Measurements from ENCODE around the gene HSPE1. TPM values are rescaled to one million over a fixed set of nuclear protein-coding genes. Genes with fewer than 3 reads are reported as not detected.

Gene HSPE1
- total and polyA plus RNA-seq, 2 of the 8 experiments (the other 6 are each of a cell fraction or from before 2014, with no cell fraction given), result 206 to 377 TPM

- H4K8ac ChIP-seq (ENCODE audit: extremely low read depth, insufficient read depth, low read length), result no peak overlapping the region
- no peak overlapping the region for H3K9ac ChIP-seq (replicated peaks in 1 of 4; ENCODE audit: extremely low read depth in 1 of 4, low read depth in 3 of 4, low read length in 3 of 4)
- H2BK20ac ChIP-seq (ENCODE audit: low read length), result no peak overlapping the region
- peaks cover 0 to 30% of the 10 kb centered on the region in 2 experiments; a peak in 3 of 4 replicates for H3K79me2 ChIP-seq (ENCODE audit: control insufficient read depth in 1 of 2, insufficient read depth in 2 of 2, low read length in 2 of 2)
- H4K20me1 ChIP-seq (replicated peaks in 1 of 2; ENCODE audit: control insufficient read depth in 1 of 2, insufficient read depth in 2 of 2, low read length in 2 of 2), result no peaks in the 10 kb centered on the region
- H3K4me3 ChIP-seq (ENCODE audit: extremely low read depth in 1 of 4, insufficient read depth in 2 of 4, low read depth in 3 of 4, low read length in 4 of 4), result no peak overlapping the region
- H2AK5ac ChIP-seq (ENCODE audit: low read depth, low read length), result no peak overlapping the region
- no peaks in the 10 kb centered on the region for H3K9me3 ChIP-seq (ENCODE audit: insufficient read depth in 2 of 2, low read depth in 1 of 2, low read length in 1 of 2)
- no peak overlapping the region for H2BK120ac ChIP-seq (replicated peaks; ENCODE audit: low read depth, low read length)
- no peaks in the 10 kb centered on the region for H3K36me3 ChIP-seq (ENCODE audit: control insufficient read depth in 2 of 4, insufficient read depth in 4 of 4, low read length in 3 of 4)
- DNase-seq (ENCODE audit: low read depth in 1 of 2, low spot score in 2 of 2) (no peak), FAIRE-seq (no peak)
- H3K14ac ChIP-seq (ENCODE audit: insufficient read length), result no peak overlapping the region
- H2BK15ac ChIP-seq (ENCODE audit: low read length), result no peak overlapping the region
- no peak overlapping the region for H3K23ac ChIP-seq (ENCODE audit: insufficient read length)
- ChIA-PET POLR2A (ENCODE audit: partially characterized antibody) (interaction anchor here (1.2 to 6.6 kb wide), 4 partner anchors 9 to 75 kb away, joined by 3 to 130 read pairs (median 4); partner anchors contain the start of genes HSPD1 and HSPE1), CTCF (ENCODE audit: partially characterized antibody) (interaction anchor here (0.7 to 1.5 kb wide), 3 partner anchors 10 to 266 kb away, joined by 3 to 5 read pairs (median 4); no protein-coding TSS in a partner anchor)
- no peak overlapping the region for H3K4ac ChIP-seq (replicated peaks; ENCODE audit: insufficient read length, low read depth, low read length)
- no peak overlapping the region for H4K91ac ChIP-seq (replicated peaks; ENCODE audit: insufficient read length, low read length)
- no peak overlapping the region for H2BK5ac ChIP-seq (ENCODE audit: low read depth, low read length)
- H3K4me2 ChIP-seq (ENCODE audit: insufficient read depth in 1 of 2, low read depth in 2 of 2, low read length in 2 of 2), result no peak overlapping the region
- no peak overlapping the region for H3K18ac ChIP-seq (ENCODE audit: extremely low read depth, low read length)
- H3K27ac ChIP-seq (ENCODE audit: low read depth, low read length), result no peak overlapping the region
- H3K27me3 ChIP-seq (replicated peaks in 1 of 4; ENCODE audit: control insufficient read depth in 3 of 4, extremely low read depth in 1 of 4, insufficient read depth in 3 of 4, low read length in 3 of 4), result no peaks in the 10 kb centered on the region
- H3K79me1 ChIP-seq (ENCODE audit: low read depth, low read length), result no peaks in the 10 kb centered on the region
- H3K4me1 ChIP-seq (replicated peaks in 1 of 4; ENCODE audit: control insufficient read depth in 3 of 4, insufficient read depth in 4 of 4, low read length in 3 of 4), result peaks cover 0 to 9% (median 5%) of the 10 kb centered on the region in 4 experiments; a peak in 5 of 7 replicates
- no peak overlapping the region for H4K5ac ChIP-seq (ENCODE audit: insufficient read length, low read depth, low read length)
- no peak overlapping the region for H3K56ac ChIP-seq (replicated peaks; ENCODE audit: insufficient read length, low read depth, low read length)
- H3K23me2 ChIP-seq (ENCODE audit: low read depth, low read length), result peaks cover 8% of the 10 kb centered on the region
- no peak overlapping the region for H2AFZ ChIP-seq (ENCODE audit: low read length)
- WGBS, 2 experiments (ENCODE audit: extremely low coverage in 1 of 2, insufficient coverage in 1 of 2, insufficient read length in 1 of 2, insufficient replicate concordance in 2 of 2, low coverage in 1 of 2, low lambda C conversion rate in 2 of 2, missing lambda C conversion rate in 1 of 2), result 86% methylated on average over 5 of the region's 5 CpGs; no CpG with 5 or more reads in 1 of the 2 experiments
- no peak overlapping the region for H2BK12ac ChIP-seq (ENCODE audit: low read depth, low read length)
- TF ChIP-seq RBBP5 (IDR thresholded peaks at IDR 0.05; ENCODE audit: borderline replicate concordance, low read depth, low read length), result no peak
Observed at GRCh38 chr2:197513915-197514314, 13.7 kb downstream of the HSPE1 start.
